GM23338 (cell line): ENCODE measurements around the gene ZBTB45. TPM values are rescaled to one million over a fixed set of nuclear protein-coding genes. Genes with fewer than 3 reads are reported as not detected.

ENCODE experiments used
- ATAC-seq: fragments of 200-7000 bp; cut with Tn5 transposase; 3 replicates; pipeline ENCODE4 v1.9.1; 2020
- DNase-seq: peaks from one replicate; pipeline ENCODE4 v3.0.0-alpha.2; 2015; ENCODE audit warnings: low spot score
- H2AFZ ChIP-seq: fragments of 200-600 bp; sonication (generic); 2 replicates; pipeline ENCODE4 v1.8.0; 2016; ENCODE audit warnings: antibody characterized with exemption, mild to moderate bottlenecking, moderate library complexity
- H3F3A ChIP-seq: fragments of 200-600 bp; sonication (generic); replicated peaks from 2 replicates; pipeline ENCODE4 v1.8.0; 2017; ENCODE audit warnings: antibody characterized with exemption, mixed run types, low read depth
- H3K27ac ChIP-seq: fragments of 200-600 bp; sonication (generic); 2 replicates; pipeline ENCODE4 v1.6.1; 2016; ENCODE audit warnings: low read depth
- H3K27me3 ChIP-seq: fragments of 200-600 bp; sonication (generic); 2 replicates; pipeline ENCODE4 v1.8.0; 2016; ENCODE audit warnings: mild to moderate bottlenecking, mixed run types, moderate library complexity; ENCODE audit not compliant: insufficient read depth
- H3K36me3 ChIP-seq: fragments of 200-600 bp; sonication (generic); 2 replicates; pipeline ENCODE4 v1.8.0; 2016; ENCODE audit warnings: mild to moderate bottlenecking; ENCODE audit not compliant: insufficient read depth
- H3K4me1 ChIP-seq: fragments of 200-600 bp; sonication (generic); 2 replicates; pipeline ENCODE4 v1.8.0; 2016; ENCODE audit warnings: mild to moderate bottlenecking, moderate library complexity; ENCODE audit not compliant: insufficient read depth
- H3K4me2 ChIP-seq: fragments of 200-600 bp; sonication (generic); 2 replicates; pipeline ENCODE4 v1.7.1; 2017; ENCODE audit warnings: mixed run types
- H3K4me3 ChIP-seq: fragments of 200-600 bp; sonication (generic); 2 replicates; pipeline ENCODE4 v1.6.1; 2016; ENCODE audit warnings: mixed run types
- H3K79me2 ChIP-seq: fragments of 200-600 bp; sonication (generic); replicated peaks from 2 replicates; pipeline ENCODE4 v1.8.0; 2017; ENCODE audit warnings: mild to moderate bottlenecking; ENCODE audit not compliant: insufficient read depth
- H3K9me2 ChIP-seq: fragments of 200-600 bp; sonication (generic); 2 replicates; pipeline ENCODE4 v1.8.0; 2017; ENCODE audit not compliant: insufficient read depth
- H4K20me1 ChIP-seq: fragments of 200-600 bp; sonication (generic); replicated peaks from 2 replicates; pipeline ENCODE4 v1.8.0; 2017; ENCODE audit warnings: mild to moderate bottlenecking; ENCODE audit not compliant: insufficient read depth
- H3K27ac Mint-ChIP-seq: 2 replicates; pipeline ENCODE4 v1.8.0; 2020; ENCODE audit warnings: inconsistent platforms, mild to moderate bottlenecking, moderate library complexity, mixed read lengths
- H3K27me3 Mint-ChIP-seq: 3 replicates; pipeline ENCODE4 v1.8.0; 2022; ENCODE audit warnings: low read depth, mild to moderate bottlenecking, moderate library complexity, mixed read lengths, inconsistent platforms; ENCODE audit not compliant: insufficient read depth, poor library complexity
- H3K36me3 Mint-ChIP-seq: 3 replicates; pipeline ENCODE4 v1.8.0; 2021; ENCODE audit warnings: low read depth, mild to moderate bottlenecking, inconsistent platforms, moderate library complexity, mixed read lengths
- H3K4me1 Mint-ChIP-seq: 3 replicates; pipeline ENCODE4 v1.8.0; 2020; ENCODE audit warnings: mild to moderate bottlenecking, inconsistent platforms, mixed read lengths
- H3K4me3 Mint-ChIP-seq: 3 replicates; pipeline ENCODE4 v1.8.0; 2021; ENCODE audit warnings: moderate library complexity, mild to moderate bottlenecking, inconsistent platforms, mixed read lengths
- H3K9me3 Mint-ChIP-seq: 3 replicates; pipeline ENCODE4 v1.8.0; 2020; ENCODE audit warnings: moderate library complexity, mild to moderate bottlenecking, inconsistent platforms, mixed read lengths
- CREB1 ChIP-seq: fragments of 250-450 bp; sonication (Bioruptor Pico); IDR thresholded peaks from 2 replicates; pipeline ENCODE4 v1.5.0; 2020; ENCODE audit warnings: low read depth, mild to moderate bottlenecking, moderate library complexity
- CTCF ChIP-seq, 2 experiments: fragments of 200-600 bp in 1 of 2; sonication (generic) in 1 of 2; conservative IDR thresholded peaks; 2 replicates each; pipeline versions ENCODE4 v1.5.1 to v1.6.1; 2016 to 2017; ENCODE audit warnings: antibody characterized with exemption in 2 of 2, low read depth in 2 of 2, mild to moderate bottlenecking in 2 of 2, moderate library complexity in 1 of 2
- EZH2 ChIP-seq: fragments of 200-600 bp; sonication (generic); IDR thresholded peaks from one replicate; pipeline ENCODE4 v1.8.0; 2017; ENCODE audit warnings: antibody characterized with exemption, mild to moderate bottlenecking, low read depth; ENCODE audit not compliant: unreplicated experiment
- EZH2phosphoT487 ChIP-seq: fragments of 200-600 bp; sonication (generic); IDR thresholded peaks from one replicate; pipeline ENCODE4 v1.8.1; 2018; ENCODE audit warnings: antibody characterized with exemption; ENCODE audit not compliant: unreplicated experiment
- JUNB ChIP-seq: IDR thresholded peaks from one replicate; pipeline ENCODE4 v1.6.1; 2016; ENCODE audit warnings: antibody characterized with exemption; ENCODE audit not compliant: unreplicated experiment
- NANOG ChIP-seq: IDR thresholded peaks from 2 replicates; pipeline ENCODE4 v1.6.1; 2016; ENCODE audit warnings: antibody characterized with exemption, borderline replicate concordance
- POLR2AphosphoS5 ChIP-seq: IDR thresholded peaks from 2 replicates; pipeline ENCODE4 v1.6.1; 2016; ENCODE audit warnings: antibody characterized with exemption, low read depth
- REST ChIP-seq: IDR thresholded peaks from one replicate; pipeline ENCODE4 v1.6.1; 2018; ENCODE audit warnings: antibody characterized with exemption; ENCODE audit not compliant: unreplicated experiment
- STAT1 ChIP-seq: IDR thresholded peaks from one replicate; pipeline ENCODE4 v1.6.1; 2016; ENCODE audit warnings: antibody characterized with exemption; ENCODE audit not compliant: unreplicated experiment
- ZNF114 ChIP-seq: fragments of 250-450 bp; sonication (Bioruptor Pico); IDR thresholded peaks from 2 replicates; pipeline ENCODE4 v1.5.0; 2020; ENCODE audit warnings: mild to moderate bottlenecking, moderate library complexity
- ZNF331 ChIP-seq: fragments of 250-450 bp; sonication (Bioruptor Pico); IDR thresholded peaks from 2 replicates; pipeline ENCODE4 v1.5.0; 2020; ENCODE audit warnings: low read depth, mild to moderate bottlenecking, moderate library complexity
- polyA plus RNA-seq: library from polyadenylated mRNA; unstranded; fragments of >200 nt; fragmentation: Nextera tagmentation; extraction: Ambion mirVana; gene quantifications from 2 replicates; pipeline ENCODE4 v1.2.1, GENCODE V29; 2016
- total RNA-seq: library from RNA; depleted of rRNA; stranded (reverse); fragments of >200 nt; shearing (Covaris generic); gene quantifications from 2 replicates; pipeline ENCODE4 v1.2.3, GENCODE V29; 2014
- TF ChIP-seq, protein P1 (sequence below): fragments of 250-450 bp; sonication (Bioruptor Pico); IDR thresholded peaks from 2 replicates; pipeline ENCODE4 v1.5.0; 2020; ENCODE audit warnings: mild to moderate bottlenecking, moderate library complexity
- TF ChIP-seq, protein P2 (sequence below): IDR thresholded peaks from 2 replicates; pipeline ENCODE4 v1.6.1; 2016; ENCODE audit warnings: antibody characterized with exemption

Gene ZBTB45
- total and polyA plus RNA-seq, 2 experiments from 2014 or later, result 9.5 to 10.4 TPM

- TF ChIP-seq, protein P1, sequence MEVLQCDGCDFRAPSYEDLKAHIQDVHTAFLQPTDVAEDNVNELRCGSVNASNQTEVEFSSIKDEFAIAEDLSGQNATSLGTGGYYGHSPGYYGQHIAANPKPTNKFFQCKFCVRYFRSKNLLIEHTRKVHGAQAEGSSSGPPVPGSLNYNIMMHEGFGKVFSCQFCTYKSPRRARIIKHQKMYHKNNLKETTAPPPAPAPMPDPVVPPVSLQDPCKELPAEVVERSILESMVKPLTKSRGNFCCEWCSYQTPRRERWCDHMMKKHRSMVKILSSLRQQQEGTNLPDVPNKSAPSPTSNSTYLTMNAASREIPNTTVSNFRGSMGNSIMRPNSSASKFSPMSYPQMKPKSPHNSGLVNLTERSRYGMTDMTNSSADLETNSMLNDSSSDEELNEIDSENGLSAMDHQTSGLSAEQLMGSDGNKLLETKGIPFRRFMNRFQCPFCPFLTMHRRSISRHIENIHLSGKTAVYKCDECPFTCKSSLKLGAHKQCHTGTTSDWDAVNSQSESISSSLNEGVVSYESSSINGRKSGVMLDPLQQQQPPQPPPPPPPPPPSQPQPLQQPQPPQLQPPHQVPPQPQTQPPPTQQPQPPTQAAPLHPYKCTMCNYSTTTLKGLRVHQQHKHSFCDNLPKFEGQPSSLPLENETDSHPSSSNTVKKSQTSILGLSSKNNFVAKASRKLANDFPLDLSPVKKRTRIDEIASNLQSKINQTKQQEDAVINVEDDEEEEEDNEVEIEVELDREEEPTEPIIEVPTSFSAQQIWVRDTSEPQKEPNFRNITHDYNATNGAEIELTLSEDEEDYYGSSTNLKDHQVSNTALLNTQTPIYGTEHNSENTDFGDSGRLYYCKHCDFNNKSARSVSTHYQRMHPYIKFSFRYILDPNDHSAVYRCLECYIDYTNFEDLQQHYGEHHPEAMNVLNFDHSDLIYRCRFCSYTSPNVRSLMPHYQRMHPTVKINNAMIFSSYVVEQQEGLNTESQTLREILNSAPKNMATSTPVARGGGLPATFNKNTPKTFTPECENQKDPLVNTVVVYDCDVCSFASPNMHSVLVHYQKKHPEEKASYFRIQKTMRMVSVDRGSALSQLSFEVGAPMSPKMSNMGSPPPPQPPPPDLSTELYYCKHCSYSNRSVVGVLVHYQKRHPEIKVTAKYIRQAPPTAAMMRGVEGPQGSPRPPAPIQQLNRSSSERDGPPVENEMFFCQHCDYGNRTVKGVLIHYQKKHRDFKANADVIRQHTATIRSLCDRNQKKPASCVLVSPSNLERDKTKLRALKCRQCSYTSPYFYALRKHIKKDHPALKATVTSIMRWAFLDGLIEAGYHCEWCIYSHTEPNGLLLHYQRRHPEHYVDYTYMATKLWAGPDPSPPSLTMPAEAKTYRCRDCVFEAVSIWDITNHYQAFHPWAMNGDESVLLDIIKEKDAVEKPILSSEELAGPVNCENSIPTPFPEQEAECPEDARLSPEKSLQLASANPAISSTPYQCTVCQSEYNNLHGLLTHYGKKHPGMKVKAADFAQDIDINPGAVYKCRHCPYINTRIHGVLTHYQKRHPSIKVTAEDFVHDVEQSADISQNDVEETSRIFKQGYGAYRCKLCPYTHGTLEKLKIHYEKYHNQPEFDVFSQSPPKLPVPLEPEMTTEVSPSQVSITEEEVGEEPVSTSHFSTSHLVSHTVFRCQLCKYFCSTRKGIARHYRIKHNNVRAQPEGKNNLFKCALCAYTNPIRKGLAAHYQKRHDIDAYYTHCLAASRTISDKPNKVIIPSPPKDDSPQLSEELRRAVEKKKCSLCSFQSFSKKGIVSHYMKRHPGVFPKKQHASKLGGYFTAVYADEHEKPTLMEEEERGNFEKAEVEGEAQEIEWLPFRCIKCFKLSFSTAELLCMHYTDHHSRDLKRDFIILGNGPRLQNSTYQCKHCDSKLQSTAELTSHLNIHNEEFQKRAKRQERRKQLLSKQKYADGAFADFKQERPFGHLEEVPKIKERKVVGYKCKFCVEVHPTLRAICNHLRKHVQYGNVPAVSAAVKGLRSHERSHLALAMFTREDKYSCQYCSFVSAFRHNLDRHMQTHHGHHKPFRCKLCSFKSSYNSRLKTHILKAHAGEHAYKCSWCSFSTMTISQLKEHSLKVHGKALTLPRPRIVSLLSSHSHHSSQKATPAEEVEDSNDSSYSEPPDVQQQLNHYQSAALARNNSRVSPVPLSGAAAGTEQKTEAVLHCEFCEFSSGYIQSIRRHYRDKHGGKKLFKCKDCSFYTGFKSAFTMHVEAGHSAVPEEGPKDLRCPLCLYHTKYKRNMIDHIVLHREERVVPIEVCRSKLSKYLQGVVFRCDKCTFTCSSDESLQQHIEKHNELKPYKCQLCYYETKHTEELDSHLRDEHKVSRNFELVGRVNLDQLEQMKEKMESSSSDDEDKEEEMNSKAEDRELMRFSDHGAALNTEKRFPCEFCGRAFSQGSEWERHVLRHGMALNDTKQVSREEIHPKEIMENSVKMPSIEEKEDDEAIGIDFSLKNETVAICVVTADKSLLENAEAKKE (CRISPR knock-in tag), result no peak
- TF ChIP-seq EZH2phosphoT487 (no peak), EZH2 (no peak), NANOG (no peak), ZNF331 (CRISPR knock-in tag) (no peak)
Observed at GRCh38 chr19:58566989-58567388, 47.4 kb upstream of the ZBTB45 start (continued).

GRCh38 chr19:58563823-58564222 lies 44.2 kb upstream of the ZBTB45 start:
- H3K4me3 ChIP-seq, result peak overlapping the region; percentile 65
- Mint-ChIP-seq H3K4me3 (peak overlapping the region; percentile 80), H3K27ac (no peak overlapping the region), H3K4me1 (peaks cover 19% of the 10 kb centered on the region), H3K27me3 (peaks cover 43% of the 10 kb centered on the region), H3K9me3 (no peaks in the 10 kb centered on the region; the same call in 2 of the 3 replicates), H3K36me3 (peaks cover 22% of the 10 kb centered on the region)
- H3F3A ChIP-seq, result peaks cover 21% of the 10 kb centered on the region
- no peaks in the 10 kb centered on the region for H3K79me2 ChIP-seq
- peaks cover 5% of the 10 kb centered on the region; the same call in 1 of the 2 replicates for H3K9me2 ChIP-seq
- peaks cover 14% of the 10 kb centered on the region; the same call in 1 of the 2 replicates for H3K4me1 ChIP-seq
- no peak overlapping the region for H3K27ac ChIP-seq
- ATAC-seq (no peak), DNase-seq (no peak)
- TF ChIP-seq REST, result no peak
- TF ChIP-seq STAT1, result no peak
- TF ChIP-seq EZH2phosphoT487, result no peak
- TF ChIP-seq, protein P2, sequence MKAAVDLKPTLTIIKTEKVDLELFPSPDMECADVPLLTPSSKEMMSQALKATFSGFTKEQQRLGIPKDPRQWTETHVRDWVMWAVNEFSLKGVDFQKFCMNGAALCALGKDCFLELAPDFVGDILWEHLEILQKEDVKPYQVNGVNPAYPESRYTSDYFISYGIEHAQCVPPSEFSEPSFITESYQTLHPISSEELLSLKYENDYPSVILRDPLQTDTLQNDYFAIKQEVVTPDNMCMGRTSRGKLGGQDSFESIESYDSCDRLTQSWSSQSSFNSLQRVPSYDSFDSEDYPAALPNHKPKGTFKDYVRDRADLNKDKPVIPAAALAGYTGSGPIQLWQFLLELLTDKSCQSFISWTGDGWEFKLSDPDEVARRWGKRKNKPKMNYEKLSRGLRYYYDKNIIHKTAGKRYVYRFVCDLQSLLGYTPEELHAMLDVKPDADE, result no peak
- no peak for TF ChIP-seq CREB1
- TF ChIP-seq ZNF331 (CRISPR knock-in tag), result no peak
- TF ChIP-seq POLR2AphosphoS5, result no peak
- TF ChIP-seq NANOG, result no peak
- TF ChIP-seq JUNB, result no peak
- no peak for TF ChIP-seq ZNF114 (CRISPR knock-in tag)
- no peak for TF ChIP-seq CTCF (conservative IDR thresholded peaks at IDR 0.05; ENCODE audit: low read depth in 2 of 2)
- no peaks in the 10 kb centered on the region for H3K36me3 ChIP-seq
- H2AFZ ChIP-seq, result no peak overlapping the region
- H3K27me3 ChIP-seq, result peaks cover 48% of the 10 kb centered on the region
- no peaks in the 10 kb centered on the region for H4K20me1 ChIP-seq
- peak overlapping the region; percentile 93 for H3K4me2 ChIP-seq
